Osteoblast (primary cell): ENCODE data around the gene CSMD2. TPM values are rescaled to one million over a fixed set of nuclear protein-coding genes. Genes with fewer than 3 reads are reported as not detected.

Experiments used
- DNase-seq: peaks from one replicate; pipeline ENCODE4 v3.0.0; 2011; ENCODE audit warnings: low spot score, mixed read lengths; ENCODE audit not compliant: insufficient read length; ENCODE audit errors: missing footprints
- H2AFZ ChIP-seq: 2 replicates; pipeline ENCODE4 v1.6.0; 2011; ENCODE audit warnings: mild to moderate bottlenecking, low read length
- H3K27ac ChIP-seq: 2 replicates; pipeline ENCODE4 v1.5.1; 2011; ENCODE audit warnings: mild to moderate bottlenecking, low read depth, low read length, moderate library complexity
- H3K27me3 ChIP-seq: 2 replicates; pipeline ENCODE4 v1.6.0; 2012; ENCODE audit warnings: mild to moderate bottlenecking, control low read depth, inconsistent platforms, low read length, moderate library complexity; ENCODE audit not compliant: insufficient read depth
- H3K36me3 ChIP-seq: 2 replicates; pipeline ENCODE4 v1.5.1; 2011; ENCODE audit warnings: mild to moderate bottlenecking, low read length, control low read depth, moderate library complexity; ENCODE audit not compliant: insufficient read depth
- H3K4me1 ChIP-seq: 2 replicates; pipeline ENCODE4 v1.5.1; 2011; ENCODE audit warnings: mild to moderate bottlenecking, low read length, control low read depth, moderate library complexity; ENCODE audit not compliant: insufficient read depth
- H3K4me2 ChIP-seq: 2 replicates; pipeline ENCODE4 v1.6.0; 2011; ENCODE audit warnings: mild to moderate bottlenecking, low read length; ENCODE audit not compliant: insufficient read depth
- H3K4me3 ChIP-seq: fragments of 200-600 bp; sonication (generic); 3 replicates; pipeline ENCODE4 v1.5.1; 2012; ENCODE audit warnings: mild to moderate bottlenecking, low read length, inconsistent platforms; ENCODE audit not compliant: insufficient read depth
- H3K79me2 ChIP-seq: 2 replicates; pipeline ENCODE4 v1.6.0; 2012; ENCODE audit warnings: mild to moderate bottlenecking, low read length, control low read depth, inconsistent platforms; ENCODE audit not compliant: insufficient read depth
- H3K9me3 ChIP-seq: 2 replicates; pipeline ENCODE4 v1.5.1; 2011; ENCODE audit warnings: low read depth, low read length, control low read depth
- H4K20me1 ChIP-seq: 2 replicates; pipeline ENCODE4 v1.6.0; 2012; ENCODE audit warnings: mild to moderate bottlenecking, low read length, control low read depth; ENCODE audit not compliant: insufficient read depth
- total RNA-seq: library from RNA; depleted of rRNA; stranded (reverse); fragments of >200 nt; gene quantifications from 2 replicates; pipeline ENCODE4 v1.2.3, GENCODE V29; 2012
- TF ChIP-seq, protein P1 (sequence below): IDR thresholded peaks from 2 replicates; pipeline ENCODE4 v1.5.1; 2011; ENCODE audit warnings: mild to moderate bottlenecking, low read depth, low read length, moderate library complexity; ENCODE audit errors: extremely low read depth

CSMD2 gene
- total RNA-seq, 1 donor = 0.36 TPM

DNA sequence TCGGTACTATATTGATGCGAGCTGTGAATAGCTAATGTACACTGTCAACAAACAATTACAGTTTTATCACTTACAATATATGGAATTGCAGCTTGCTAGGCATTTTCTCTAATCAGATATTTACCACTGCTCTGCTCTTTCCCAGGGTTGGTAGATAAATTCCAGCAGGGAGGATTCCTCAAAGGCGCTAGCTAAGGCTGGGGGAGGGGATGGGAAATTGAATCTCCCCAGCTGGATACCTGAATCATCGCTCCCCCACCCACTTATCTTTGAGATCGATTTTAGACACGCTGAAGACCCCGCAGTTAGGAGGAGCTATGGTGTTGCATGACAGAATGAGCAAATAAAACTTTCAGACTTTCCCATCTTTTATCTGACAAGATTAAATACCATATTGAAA lies 127.2 kb downstream of the CSMD2 start:
- Histone ChIP-seq H3K27me3 (no peaks in the 10 kb centered on the region), H3K4me3 (no peak overlapping the region), H3K9me3 (no peaks in the 10 kb centered on the region), H2AFZ (no peak overlapping the region), H4K20me1 (no peaks in the 10 kb centered on the region), H3K4me2 (no peak overlapping the region), H3K27ac (no peak overlapping the region), H3K79me2 (no peaks in the 10 kb centered on the region), H3K4me1 (no peaks in the 10 kb centered on the region), H3K36me3 (no peaks in the 10 kb centered on the region)
- TF ChIP-seq, protein P1, sequence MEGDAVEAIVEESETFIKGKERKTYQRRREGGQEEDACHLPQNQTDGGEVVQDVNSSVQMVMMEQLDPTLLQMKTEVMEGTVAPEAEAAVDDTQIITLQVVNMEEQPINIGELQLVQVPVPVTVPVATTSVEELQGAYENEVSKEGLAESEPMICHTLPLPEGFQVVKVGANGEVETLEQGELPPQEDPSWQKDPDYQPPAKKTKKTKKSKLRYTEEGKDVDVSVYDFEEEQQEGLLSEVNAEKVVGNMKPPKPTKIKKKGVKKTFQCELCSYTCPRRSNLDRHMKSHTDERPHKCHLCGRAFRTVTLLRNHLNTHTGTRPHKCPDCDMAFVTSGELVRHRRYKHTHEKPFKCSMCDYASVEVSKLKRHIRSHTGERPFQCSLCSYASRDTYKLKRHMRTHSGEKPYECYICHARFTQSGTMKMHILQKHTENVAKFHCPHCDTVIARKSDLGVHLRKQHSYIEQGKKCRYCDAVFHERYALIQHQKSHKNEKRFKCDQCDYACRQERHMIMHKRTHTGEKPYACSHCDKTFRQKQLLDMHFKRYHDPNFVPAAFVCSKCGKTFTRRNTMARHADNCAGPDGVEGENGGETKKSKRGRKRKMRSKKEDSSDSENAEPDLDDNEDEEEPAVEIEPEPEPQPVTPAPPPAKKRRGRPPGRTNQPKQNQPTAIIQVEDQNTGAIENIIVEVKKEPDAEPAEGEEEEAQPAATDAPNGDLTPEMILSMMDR = no peak
- no peak for DNase-seq

DNA sequence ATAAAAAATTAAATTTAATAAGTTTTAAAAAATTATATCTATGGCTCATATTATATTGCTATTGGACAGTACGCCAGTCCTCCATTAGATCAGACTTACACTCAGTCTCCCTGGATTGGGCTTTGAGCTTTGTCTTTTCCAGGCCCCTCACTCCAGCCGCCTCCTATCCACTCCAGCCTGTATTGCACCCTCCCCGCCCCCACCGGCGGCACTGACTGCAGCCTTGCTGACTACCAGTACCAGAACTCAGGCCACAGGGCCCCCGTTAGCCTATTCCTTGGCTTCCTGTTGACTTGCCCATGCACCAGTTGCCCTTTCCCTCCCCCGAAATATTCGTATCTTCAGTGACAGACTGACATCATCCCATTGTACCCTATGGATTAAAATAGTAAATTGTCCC lies 127.9 kb downstream of the CSMD2 start:
- no peaks in the 10 kb centered on the region for H3K36me3 ChIP-seq
- DNase-seq = no peak
- H3K9me3 ChIP-seq = no peaks in the 10 kb centered on the region
- H3K79me2 ChIP-seq = no peaks in the 10 kb centered on the region
- no peak overlapping the region for H3K4me3 ChIP-seq
- no peak overlapping the region for H2AFZ ChIP-seq
- no peak overlapping the region for H3K4me2 ChIP-seq
- TF ChIP-seq, protein P1 = no peak
- no peaks in the 10 kb centered on the region for H3K4me1 ChIP-seq
- no peaks in the 10 kb centered on the region for H3K27me3 ChIP-seq
- H3K27ac ChIP-seq = no peak overlapping the region
- H4K20me1 ChIP-seq = no peaks in the 10 kb centered on the region

DNA sequence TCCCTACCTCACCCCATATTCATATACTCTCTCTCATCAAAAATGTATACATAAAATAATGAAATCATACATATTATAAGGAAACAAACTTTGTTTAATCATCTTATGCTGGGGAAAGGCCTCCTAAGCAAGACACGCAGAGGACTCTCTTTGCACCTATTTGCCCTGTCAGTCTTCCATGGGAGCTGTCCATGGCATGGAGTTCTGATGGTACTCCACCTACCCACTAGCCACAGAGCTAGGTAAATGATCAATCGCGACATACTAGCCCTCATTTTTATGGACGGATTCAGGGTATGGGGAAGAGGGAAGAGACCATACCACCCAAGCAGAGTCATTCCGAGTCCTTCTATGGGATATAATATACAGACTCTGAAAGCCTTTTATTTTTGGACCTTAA lies 131.0 kb downstream of the CSMD2 start:
- DNase-seq = no peak

DNA sequence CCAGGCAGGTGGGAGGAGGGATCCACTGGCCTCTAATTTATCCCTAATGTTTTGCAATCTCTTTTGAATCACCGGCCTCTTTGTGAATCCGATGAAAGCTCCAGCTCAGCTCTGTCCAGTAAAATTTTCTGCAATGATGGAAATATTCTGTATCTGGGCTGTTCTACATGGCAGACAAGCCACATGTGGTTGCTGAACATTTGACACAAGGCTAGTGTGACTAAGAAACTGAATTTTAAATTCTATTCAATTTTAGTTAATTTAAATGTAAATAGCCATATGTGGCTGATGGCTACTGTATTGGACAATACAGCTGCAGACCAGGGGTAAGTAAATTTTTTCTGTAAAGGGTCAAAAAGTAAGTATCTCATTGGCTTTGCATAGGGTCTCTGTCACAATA lies 135.1 kb downstream of the CSMD2 start:
- Histone ChIP-seq H3K4me3 (no peak overlapping the region), H2AFZ (no peak overlapping the region), H3K27ac (no peak overlapping the region), H3K4me1 (no peaks in the 10 kb centered on the region), H4K20me1 (no peaks in the 10 kb centered on the region), H3K36me3 (no peaks in the 10 kb centered on the region), H3K4me2 (no peak overlapping the region), H3K27me3 (no peaks in the 10 kb centered on the region), H3K9me3 (no peaks in the 10 kb centered on the region), H3K79me2 (no peaks in the 10 kb centered on the region)
- no peak for DNase-seq
- TF ChIP-seq, protein P1 = no peak

More for the DNA sequence above, 131.0 kb downstream of the CSMD2 start:
- Histone ChIP-seq H2AFZ (no peak overlapping the region), H3K79me2 (no peaks in the 10 kb centered on the region), H3K9me3 (no peaks in the 10 kb centered on the region), H4K20me1 (no peaks in the 10 kb centered on the region), H3K27me3 (no peaks in the 10 kb centered on the region), H3K36me3 (no peaks in the 10 kb centered on the region), H3K27ac (no peak overlapping the region), H3K4me3 (no peak overlapping the region), H3K4me1 (no peaks in the 10 kb centered on the region), H3K4me2 (no peak overlapping the region)
- TF ChIP-seq, protein P1 = no peak
